HG03520 (cell line): ENCODE results near the gene BPHL.
"Not testable (repeated sequence)": the region's sequence is repeated elsewhere in the genome, so short reads cannot be mapped to it uniquely, and the experiment has no call there.

Experiments used
- ATAC-seq: cut with Tn5 transposase; IDR thresholded peaks from one replicate; pipeline ENCODE4 v1.9.1; 2021; ENCODE audit warnings: mild to moderate bottlenecking, moderate library complexity; ENCODE audit not compliant: unreplicated experiment

The BPHL gene

DNA sequence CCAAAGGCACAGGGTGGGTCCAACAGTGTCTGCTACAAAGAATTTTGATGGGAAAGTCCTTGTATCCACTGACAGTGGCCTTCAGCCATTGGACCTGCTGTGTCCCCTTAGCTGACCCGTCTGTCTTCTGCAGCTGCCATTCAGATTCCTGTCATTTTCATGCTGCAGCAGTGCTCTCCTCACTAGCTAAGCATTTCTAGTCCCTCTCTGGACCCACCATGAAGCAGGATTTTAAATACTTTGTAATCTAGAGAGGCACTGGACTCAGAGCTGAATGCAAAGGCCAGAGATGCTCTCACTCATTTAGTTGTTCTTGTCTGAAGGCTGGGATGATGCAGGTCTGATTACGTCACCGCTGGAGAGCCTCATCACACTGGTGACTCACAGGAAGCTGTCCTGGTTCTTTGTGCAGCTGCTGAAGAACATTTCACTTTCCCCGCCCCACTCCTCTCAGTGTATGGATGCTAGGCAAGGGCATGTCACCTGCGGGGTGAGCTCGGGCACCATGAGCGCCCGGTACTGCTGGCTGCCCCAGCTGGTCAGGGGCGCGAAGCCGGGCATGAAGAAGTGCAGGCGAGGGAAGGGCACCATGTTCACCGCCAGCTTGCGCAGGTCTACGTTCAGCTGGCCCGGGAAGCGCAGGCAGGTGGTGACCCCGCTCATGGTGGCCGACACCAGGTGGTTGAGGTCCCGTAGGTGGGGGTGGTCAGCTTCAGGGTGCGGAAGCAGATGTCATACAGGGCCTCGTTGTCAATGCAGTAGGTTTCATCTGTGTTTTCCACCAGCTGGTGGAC lies 58.2 kb downstream of the BPHL start:
- no peak for ATAC-seq

DNA sequence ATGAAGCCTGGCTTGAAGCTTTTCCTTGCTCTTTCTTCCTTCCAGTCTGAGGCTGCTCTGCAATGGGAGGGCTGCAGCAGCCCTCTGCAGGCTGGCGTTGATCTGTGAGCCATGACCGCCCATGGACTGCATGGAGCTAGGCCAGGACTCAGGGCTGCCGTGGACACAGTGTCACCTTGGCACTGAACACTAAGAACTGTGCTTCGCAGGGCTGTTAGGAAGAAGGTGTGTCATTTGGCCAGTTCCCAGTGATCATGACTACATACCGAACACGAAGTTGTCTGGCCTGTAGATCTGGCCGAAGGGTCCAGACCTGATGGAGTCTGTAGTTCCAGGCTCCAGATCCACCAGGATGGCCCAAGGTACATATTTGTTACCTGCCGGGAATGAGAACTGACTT lies 60.2 kb downstream of the BPHL start:
- not testable (repeated sequence) for ATAC-seq

DNA sequence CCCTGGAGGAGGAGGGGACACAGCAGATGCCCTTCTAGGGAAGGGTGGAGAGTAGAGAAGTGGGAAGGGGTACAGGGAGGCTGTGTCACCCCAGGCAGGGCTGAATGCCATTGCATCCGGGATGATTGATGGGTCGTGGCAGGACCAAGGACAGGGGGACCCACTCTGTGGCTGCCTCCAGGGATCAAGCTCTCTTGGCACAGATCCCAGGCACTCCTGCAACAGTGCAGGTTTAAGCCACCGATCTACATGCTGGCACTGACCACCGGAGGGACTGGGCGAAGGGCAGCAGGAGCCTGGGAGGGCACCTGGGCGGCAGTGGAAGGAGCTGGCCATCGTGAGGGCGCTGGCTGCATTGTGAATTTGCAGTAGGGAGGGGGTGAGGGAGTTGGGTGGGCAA lies 61.4 kb downstream of the BPHL start:
- not testable (repeated sequence) for ATAC-seq

DNA sequence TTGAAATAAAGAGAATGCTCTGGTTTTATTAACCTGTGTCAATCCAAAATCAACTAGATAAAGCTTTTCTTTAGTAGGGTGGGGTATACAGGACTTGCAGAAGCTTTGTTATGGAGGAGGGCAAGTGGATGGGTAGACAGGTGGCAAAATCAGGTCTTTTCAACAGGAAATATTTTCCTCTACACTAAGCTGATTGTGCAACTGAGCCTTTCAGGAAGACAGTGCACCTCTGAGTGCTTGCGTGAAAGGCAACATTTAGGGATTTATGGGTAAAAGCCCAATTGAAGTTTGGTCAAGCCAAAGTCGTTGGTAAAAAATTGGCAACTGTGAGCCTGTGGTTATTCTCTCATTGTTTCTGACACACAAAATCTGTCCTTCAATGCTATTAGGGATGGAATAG lies 62.6 kb downstream of the BPHL start:
- no peak for ATAC-seq

DNA sequence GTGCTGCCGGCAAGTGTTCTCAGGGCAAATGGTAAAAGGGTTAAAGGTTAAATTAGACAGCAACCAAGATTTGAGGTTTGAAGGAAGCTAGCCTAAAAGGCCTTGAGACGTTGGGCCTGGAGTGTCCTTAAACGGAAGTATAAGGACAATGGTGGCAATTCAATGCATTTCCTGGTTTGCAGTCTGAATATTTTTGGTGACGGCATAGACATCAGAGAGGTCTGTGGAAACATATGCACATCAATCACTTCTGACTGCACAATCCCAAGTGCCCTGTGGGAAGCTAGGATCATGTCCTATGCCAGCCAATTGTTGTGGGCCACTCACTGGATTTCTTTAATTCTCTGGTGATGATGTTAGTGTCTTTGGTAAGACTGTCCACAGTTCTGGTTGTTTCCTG lies 64.6 kb downstream of the BPHL start:
- ATAC-seq: no peak

DNA sequence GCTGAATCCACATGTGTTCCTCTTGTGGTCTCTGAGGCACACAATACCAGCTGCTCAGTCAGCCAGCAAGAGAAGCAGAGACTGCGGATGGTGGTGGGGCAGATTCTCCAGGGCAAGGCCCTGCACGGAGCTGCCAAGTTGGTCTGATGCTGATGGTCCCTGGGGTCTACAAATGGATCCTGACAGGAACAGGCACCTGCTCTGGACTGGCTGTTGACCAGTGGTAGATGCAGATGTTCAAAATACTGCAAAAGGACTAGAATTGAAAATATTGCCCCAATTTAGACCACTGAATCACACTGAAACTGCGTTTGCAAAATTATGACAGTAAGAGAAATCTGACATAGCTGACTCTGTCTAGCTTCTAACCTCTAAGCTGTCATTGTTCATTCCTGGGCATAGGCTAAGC lies 68.5 kb downstream of the BPHL start:
- ATAC-seq: no peak

DNA sequence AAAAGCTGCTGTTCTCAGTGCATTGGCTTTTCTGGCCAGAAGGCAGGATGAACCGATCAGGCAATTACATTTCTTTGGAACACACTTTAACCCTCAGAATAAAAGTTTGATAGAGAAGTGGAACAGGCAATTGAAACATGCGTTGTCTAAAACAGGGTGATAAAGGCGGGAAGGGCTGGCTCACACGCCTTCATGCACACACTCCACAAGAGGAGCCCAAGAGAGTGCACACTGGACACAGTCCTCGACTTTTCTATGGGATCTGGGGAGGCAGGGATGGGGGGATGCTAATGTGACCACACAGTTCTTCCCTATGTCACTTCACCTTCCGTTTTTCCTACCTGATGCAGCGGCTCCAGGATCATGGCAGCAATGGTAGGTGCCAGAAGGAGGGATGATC lies 69.8 kb downstream of the BPHL start:
- ATAC-seq: no peak

DNA sequence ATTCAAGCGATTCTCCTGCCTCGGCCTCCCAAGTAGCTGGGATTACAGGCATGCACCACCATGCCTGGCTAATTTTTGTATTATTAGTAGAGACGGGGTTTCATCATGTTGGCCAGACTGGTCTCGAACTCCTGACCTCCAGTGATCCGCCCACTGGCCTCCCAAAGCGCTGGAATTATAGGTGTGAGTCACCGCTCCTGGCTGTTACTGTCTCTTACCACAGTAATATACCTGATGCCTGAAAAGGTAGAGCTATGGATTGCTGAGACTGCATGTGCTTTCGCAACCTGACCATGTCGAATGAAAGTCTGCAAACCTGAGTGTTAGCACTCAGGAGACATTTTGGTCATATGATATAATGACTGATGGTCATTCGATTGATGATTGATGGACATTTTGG lies 70.7 kb downstream of the BPHL start:
- ATAC-seq: not testable (repeated sequence)

DNA sequence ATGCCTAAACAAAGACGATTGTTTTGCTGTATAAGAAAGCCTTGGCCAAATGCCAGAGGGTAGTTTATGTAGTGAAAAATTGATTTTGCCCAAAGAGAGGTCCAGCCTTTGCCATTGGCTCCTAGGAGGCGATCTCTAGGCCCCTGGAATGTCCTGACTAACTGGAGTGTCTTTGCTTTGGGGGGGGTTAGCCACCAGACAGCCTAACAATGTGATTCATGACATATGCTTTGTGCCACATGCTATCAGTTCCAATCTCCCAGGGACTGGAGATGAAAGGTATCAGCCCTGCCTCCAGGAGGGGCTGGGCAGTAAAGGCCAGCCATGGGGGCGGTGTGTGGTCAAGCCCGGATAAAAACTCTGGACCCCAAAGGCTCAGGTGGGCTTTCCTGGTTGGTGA lies 71.5 kb downstream of the BPHL start:
- no peak for ATAC-seq

DNA sequence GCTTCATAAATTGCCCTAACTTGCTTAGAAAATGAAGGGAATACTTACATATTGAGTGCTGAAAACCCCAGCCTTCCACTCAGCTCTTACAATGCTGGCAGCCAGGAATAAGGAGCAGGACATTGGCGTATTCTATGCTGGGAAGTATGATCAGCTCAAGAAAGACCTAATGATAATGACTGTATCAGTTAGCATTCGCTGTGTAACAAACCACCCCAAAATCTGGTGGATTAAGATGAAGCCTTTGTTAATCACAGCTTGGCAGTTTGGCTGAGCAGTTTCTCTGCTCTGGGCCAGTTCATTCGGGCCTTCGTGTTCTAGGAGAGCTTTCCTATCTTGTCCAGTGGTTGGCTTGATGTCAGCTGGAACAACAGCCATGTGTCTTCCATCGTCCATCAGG lies 72.3 kb downstream of the BPHL start:
- no peak for ATAC-seq

DNA sequence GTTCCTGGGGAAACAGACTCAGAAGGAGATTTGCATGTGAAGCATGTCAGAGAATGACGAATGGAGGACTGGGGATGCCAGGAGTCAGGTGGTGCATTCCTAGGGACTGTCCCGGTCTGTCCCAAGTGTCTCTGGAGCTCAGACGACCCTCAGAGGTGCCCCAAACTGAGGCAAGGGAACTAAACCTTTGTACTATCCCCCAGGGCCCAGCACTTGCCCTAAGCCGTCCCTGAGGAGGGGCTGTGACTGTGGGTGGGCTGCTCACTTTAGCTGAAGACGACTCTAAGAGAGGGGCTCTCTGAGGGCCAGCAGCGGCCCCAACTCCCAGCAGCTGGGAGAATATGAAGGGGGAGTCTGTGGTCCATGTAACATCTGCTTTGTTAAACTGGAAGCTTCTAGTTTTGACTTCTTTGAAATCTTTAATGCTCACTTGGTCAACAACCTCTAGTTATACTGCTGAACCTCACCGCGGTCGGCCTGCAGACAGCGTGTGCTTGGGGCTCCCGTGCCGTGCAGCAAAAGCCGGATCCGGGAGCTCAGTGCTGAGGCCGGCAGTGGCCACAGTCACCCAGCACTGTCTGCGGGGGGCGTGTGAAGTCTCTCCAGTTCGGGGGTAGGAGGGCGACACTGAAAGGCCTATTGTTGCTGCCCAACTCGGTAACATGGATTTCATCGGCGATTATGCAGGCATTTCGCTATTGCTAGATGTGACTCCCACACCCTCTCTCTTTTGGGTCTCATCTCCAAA lies 74.8 kb downstream of the BPHL start:
- ATAC-seq: no peak

DNA sequence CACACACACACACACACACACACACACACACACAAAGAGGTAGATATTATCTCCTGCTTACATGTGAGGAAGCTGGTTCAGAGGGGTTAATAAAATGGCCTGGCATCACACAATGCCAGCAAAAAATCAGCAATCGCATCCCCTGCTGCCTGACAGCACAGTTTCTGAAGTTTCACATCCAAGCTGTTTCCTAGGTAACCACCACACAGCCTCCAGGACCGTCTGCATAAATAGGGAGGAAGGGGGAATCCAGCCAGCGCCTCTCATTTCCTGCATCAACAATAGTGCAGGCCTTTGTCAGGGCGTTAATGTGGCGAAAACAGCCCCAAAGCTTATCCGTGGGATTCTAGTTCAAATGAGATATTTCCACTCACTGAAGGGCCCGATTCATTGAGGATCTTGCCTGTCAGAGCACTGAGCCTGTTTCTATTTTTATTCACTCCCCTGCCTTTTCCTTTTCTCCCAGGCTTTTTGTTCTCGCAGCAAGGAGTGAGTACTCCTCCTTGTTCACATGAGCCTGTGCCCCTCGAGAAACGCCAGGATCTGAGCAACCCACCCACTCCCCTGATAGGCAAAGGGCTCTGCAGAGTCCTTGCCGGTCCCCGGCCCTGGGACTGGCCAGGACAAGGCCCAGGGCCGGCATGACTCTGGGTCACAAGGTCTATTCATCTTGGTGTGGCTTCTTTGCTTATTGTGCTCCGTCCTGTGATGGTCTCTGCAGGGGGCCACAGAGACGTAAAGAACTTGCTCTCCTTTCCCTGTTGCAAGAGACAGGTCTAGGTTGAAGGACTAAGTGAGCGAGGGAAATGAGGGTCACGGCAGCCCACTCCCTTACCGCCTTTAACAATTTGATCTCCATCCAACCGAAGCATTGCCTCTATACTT lies 76.3 kb downstream of the BPHL start:
- ATAC-seq: no peak

DNA sequence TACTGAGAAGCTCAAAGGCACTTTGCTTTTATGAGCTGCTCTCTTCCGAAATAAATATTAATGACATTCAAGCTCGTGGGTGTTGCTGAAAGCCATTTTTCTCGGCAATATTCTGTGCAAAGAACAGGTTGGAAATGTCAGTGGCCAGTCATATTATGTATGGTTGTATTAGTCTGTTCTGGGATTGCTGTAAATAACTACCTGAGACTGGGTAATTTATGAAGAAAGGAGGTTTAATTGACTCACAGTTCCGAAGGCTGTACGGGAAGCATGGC lies 76.8 kb downstream of the BPHL start:
- ATAC-seq: no peak

DNA sequence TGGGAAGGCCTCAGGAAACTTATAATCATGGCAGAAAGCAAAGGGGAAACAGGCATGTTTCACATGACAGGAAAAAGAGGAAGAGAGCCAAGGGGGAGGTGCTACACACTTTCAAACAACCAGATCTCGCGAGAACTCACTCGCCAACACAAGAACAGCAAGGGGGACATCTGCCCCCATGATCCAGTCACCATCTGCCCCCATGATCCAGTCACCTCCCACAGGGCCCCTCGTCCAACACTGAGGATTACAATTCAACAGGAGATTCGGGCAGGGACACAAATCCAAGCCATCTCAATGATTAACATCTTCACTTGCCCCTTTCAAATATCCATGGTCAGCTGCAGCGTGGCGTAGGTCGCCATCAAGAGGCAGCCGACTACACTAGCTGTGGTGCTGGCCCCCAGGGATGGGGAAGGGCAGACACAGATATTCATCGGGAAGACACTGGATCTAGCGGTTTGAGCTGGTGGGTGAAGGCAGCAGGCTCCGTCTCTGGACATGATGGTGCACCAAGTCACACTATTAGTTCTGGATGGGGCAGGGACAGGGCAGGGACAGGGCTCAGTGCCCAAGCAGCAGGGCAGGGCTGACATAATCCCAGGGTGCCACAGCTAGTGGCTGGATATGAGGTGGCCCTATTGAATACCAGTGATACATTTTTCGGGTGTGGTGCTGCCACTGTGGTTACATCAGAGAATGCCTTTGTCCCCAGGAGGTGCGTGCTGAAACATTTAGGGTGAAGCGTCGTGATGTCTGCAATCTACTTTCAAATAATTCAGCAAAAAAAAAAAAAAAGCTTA lies 77.4 kb downstream of the BPHL start:
- ATAC-seq: no peak

DNA sequence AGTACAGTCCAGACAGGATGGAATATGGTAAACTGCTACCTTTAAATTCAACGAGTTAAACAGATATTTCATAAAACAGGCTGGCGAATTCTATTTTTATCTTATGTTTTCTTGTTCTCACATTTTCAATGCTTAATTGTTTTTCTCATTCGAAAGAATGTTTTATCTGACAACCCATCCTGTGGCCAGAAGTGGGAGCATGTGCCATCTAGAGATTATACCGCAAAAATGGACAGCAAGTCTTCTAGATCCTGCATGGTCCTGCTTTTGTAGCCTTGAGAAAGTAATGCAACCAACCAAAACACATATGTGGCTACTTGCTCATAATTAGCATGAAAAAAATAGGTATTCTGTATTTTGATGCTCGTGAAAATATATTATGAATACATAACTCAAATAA lies 78.3 kb downstream of the BPHL start:
- ATAC-seq: no peak

DNA sequence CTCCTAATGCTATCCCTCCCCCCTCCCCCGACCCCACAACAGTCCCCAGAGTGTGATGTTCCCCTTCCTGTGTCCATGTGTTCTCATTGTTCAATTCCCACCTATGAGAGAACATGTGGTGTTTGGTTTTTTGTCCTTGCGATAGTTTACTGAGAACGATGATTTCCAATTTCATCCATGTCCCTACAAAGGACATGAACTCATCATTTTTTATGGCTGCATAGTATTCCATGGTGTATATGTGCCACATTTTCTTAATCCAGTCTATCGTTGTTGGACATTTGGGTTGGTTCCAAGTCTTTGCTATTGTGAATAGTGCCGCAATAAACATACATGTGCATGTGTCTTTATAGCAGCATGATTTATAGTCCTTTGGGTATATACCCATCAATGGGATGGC lies 79.2 kb downstream of the BPHL start:
- ATAC-seq: not testable (repeated sequence)

DNA sequence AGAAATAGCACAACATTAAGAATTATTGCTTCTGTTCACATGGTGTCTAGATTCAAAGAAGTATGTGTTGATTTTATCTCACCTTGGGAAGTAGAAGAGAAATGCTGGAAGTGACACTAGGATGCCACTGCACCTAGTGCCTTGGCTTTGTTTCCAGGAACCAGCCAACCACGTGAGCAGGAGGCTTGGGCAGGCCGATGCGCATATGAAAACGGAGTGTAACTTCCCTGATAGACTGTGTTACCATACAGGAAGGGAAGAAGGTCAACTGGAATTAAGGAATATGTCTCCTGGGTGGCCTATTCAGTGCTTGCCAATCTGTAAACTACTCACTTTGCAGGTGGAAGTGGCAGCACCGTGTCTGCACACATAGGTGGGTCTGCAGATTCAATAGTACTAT lies 80.9 kb downstream of the BPHL start:
- no peak for ATAC-seq

DNA sequence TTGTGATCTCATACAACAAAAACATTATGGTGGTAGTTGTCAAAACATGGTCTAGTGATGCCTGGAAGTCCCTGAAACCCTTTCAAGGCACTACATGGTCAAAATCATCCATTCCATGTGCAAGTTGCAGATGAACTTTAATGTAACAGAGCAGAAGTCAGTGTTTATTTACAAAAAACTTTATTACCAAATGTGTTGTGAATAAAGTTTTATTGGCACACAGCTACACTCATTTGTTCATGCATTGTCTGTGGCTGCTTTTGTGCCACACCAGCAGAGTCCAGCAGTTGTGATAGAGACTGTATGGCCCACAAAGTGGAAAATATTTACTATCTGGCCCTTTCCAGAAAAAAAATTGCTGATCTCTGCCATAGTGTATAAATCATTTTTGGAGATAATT lies 82.2 kb downstream of the BPHL start:
- ATAC-seq: no peak

DNA sequence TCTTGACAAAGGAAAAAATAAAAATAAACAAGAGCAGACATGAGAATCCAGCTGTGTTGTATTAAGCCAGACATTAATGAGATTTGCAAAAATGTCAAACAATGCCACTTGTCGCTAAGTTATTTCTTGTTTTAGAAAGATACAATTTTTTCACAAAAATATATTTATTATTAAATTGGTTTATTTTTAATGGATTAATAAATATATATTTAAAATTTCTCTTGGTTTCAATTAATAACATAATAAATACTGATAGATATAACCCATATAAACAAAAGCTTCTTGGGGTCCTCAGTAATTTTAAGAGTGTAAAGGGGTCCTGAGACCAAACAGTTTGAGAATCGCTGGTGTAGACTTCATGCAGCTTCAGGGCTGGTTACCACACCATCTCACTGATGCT lies 82.9 kb downstream of the BPHL start:
- ATAC-seq: no peak
